BE2C (cell line): Measurements from ENCODE around the gene TGIF1.
A peak's percentile ranks its signal among the peaks of the same experiment; 100 is the strongest.

Source experiments
- DNase-seq: peaks from one replicate; pipeline ENCODE4 v3.0.0-alpha.2; 2020
- H3K27me3 ChIP-seq: fragments of 250-450 bp; sonication (Bioruptor Pico); 2 replicates; pipeline ENCODE4 v1.5.1; 2020; ENCODE audit warnings: mild to moderate bottlenecking
- H3K36me3 ChIP-seq: fragments of 250-450 bp; sonication (Bioruptor Pico); 2 replicates; pipeline ENCODE4 v1.5.1; 2020; ENCODE audit warnings: mild to moderate bottlenecking
- H3K4me1 ChIP-seq: fragments of 250-450 bp; sonication (Bioruptor Pico); 2 replicates; pipeline ENCODE4 v1.5.1; 2020
- H3K4me3 ChIP-seq: 2 replicates; pipeline ENCODE4 v1.5.1; 2011; ENCODE audit warnings: low read depth, low read length
- H3K9me3 ChIP-seq: fragments of 250-450 bp; sonication (Bioruptor Pico); 2 replicates; pipeline ENCODE4 v1.5.1; 2020
- TF ChIP-seq, protein P1 (sequence below): IDR thresholded peaks from 2 replicates; pipeline ENCODE4 v1.5.1; 2012; ENCODE audit warnings: mild to moderate bottlenecking, low read depth, low read length

Gene TGIF1

GRCh38 chr18:3480827-3481573 is 31.0 kb downstream of the TGIF1 start:
- H3K4me3 ChIP-seq: no peak overlapping the region
- H3K4me1 ChIP-seq: no peaks in the 10 kb centered on the region
- DNase-seq: no peak
- TF ChIP-seq, protein P1, sequence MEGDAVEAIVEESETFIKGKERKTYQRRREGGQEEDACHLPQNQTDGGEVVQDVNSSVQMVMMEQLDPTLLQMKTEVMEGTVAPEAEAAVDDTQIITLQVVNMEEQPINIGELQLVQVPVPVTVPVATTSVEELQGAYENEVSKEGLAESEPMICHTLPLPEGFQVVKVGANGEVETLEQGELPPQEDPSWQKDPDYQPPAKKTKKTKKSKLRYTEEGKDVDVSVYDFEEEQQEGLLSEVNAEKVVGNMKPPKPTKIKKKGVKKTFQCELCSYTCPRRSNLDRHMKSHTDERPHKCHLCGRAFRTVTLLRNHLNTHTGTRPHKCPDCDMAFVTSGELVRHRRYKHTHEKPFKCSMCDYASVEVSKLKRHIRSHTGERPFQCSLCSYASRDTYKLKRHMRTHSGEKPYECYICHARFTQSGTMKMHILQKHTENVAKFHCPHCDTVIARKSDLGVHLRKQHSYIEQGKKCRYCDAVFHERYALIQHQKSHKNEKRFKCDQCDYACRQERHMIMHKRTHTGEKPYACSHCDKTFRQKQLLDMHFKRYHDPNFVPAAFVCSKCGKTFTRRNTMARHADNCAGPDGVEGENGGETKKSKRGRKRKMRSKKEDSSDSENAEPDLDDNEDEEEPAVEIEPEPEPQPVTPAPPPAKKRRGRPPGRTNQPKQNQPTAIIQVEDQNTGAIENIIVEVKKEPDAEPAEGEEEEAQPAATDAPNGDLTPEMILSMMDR: no peak
- H3K9me3 ChIP-seq: no peaks in the 10 kb centered on the region
- H3K36me3 ChIP-seq: no peaks in the 10 kb centered on the region
- H3K27me3 ChIP-seq: no peaks in the 10 kb centered on the region

DNA sequence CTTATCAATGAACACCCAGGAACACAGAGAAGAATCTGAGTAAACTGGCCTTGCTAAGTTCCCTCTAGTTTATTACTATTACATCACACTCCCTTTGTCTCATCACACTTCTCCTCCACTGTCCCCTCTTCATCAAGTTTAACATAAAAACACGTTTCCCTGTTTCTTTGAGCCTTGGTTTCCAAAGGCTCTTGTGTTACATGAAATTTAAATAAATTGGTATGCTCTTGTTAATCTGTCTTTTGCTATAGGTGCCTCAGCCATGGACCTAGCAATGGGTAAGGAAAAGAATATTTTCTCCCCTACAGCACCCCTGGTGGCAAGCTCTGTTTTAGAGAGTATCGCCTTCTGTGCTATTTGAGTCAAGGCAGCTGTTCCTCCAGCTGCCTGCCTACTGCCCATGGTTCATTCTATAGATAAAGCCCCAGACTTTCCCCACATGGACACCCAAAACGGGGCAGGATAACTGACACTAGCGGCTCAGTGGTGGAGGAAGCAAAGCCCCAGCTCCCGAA is 31.8 kb downstream of the TGIF1 start:
- no peaks in the 10 kb centered on the region for H3K9me3 ChIP-seq
- no peaks in the 10 kb centered on the region for H3K36me3 ChIP-seq
- H3K27me3 ChIP-seq: no peaks in the 10 kb centered on the region
- H3K4me1 ChIP-seq: no peaks in the 10 kb centered on the region
- TF ChIP-seq, protein P1: peak; percentile 43
- no peak overlapping the region for H3K4me3 ChIP-seq
- DNase-seq: peak; percentile 4

DNA sequence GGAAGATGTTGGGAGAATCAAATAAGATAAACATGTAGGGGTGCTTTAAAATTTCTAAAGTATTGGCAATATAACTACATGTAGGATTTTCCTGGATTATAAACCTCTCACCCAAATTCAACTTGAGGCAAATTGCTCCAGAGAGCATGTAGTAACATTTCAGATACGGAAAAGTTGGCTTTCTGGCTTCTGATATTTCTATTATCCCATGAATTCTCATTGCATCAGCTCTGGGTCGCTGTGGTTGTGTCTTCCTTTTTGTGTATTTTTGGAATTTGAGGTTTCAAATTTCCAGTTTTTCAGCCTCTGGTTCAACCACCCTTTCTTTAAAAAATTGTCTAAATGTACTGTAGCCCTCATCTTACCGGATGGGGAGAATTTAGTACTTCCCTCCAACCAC is 32.3 kb downstream of the TGIF1 start:
- no peaks in the 10 kb centered on the region for H3K27me3 ChIP-seq
- H3K4me3 ChIP-seq: no peak overlapping the region
- TF ChIP-seq, protein P1: no peak
- no peaks in the 10 kb centered on the region for H3K9me3 ChIP-seq
- DNase-seq: no peak
- H3K36me3 ChIP-seq: no peaks in the 10 kb centered on the region
- H3K4me1 ChIP-seq: no peaks in the 10 kb centered on the region

DNA sequence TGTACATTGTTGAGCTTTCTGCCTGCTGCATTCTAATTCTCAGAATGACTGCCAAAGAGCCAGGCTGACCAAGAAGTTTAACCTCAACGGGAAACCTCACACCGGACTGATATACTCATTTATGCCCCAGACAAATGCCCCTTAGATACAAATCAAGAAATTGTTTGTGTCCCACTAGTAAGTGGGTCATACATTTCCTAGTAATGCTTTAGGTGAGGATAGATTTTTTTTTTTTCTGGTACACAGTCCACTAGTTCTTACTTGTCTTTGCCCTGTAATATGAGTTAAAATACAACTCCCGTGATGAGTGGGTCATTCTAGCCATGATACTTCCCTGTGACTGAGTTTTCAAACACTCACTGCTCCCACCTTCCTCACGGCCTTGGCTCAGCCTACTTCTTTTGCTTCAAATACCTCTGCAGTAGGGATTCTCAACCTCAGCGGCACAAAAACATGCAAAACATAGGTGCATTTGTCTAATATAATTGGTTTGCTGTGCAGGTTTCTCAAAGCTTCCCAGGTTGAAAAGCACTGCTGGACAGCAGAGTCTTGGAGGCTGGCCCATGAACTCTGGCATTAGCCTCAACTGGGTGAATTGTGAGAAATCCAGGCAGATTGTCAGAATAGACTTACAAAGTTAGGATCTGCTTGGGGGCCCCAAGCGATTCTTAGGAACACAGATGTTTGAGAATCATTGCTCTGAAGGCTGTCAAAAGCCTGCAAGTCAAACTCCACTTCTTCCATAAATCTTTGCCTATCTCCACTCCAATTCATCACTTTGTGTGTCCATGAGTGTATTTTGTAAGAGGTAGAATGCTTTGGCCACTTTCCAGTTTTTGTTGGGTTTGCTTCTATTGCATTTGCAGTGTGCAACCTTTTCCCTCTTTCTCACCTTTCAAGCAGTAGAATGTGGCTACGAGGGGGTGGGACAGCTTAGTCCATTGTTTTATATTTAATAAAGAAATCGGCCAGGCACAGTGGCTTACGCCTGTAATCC is 35.5 kb downstream of the TGIF1 start:
- no peak for DNase-seq
- TF ChIP-seq, protein P1: no peak
- no peak overlapping the region for H3K4me3 ChIP-seq

DNA sequence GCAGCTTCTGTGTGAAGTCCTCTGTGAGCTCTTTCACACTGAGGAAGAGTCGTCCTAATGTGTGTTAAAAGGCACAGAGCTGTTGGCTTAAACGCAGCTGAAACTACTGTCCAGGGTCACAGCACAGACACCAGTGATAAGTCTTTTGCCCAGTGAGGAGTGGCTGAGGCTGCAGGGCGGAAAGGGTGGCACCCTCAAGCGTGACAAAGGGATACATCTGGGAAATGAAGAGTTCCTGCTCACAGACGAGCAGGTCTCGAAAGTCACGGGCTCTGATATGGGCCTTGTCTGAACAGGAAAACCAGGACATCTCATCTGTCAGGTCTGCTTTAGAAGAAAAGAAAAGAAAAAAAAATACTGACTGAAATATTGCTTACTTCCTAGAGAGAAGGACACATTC is 36.5 kb downstream of the TGIF1 start:
- TF ChIP-seq, protein P1: no peak
- H3K4me3 ChIP-seq: no peak overlapping the region
- H3K36me3 ChIP-seq: no peaks in the 10 kb centered on the region
- H3K4me1 ChIP-seq: no peaks in the 10 kb centered on the region
- H3K27me3 ChIP-seq: no peaks in the 10 kb centered on the region
- no peaks in the 10 kb centered on the region for H3K9me3 ChIP-seq
- no peak for DNase-seq

More for the DNA sequence above, 35.5 kb downstream of the TGIF1 start:
- H3K9me3 ChIP-seq: no peaks in the 10 kb centered on the region
- no peaks in the 10 kb centered on the region for H3K27me3 ChIP-seq
- H3K4me1 ChIP-seq: no peaks in the 10 kb centered on the region
- no peaks in the 10 kb centered on the region for H3K36me3 ChIP-seq
